ENCODE results near the gene SMURF1.
A peak's percentile ranks its signal among the peaks of the same experiment; 100 is the strongest.

The SMURF1 gene

GRCh38 chr7:99011341-99011705 lies 132.6 kb downstream of the SMURF1 start:
- Mint-ChIP-seq H3K4me1 (ENCODE audit: low read depth in 2 of 2) (peaks cover 0 to 2% of the 10 kb centered on the region in 2 donors), H3K27me3 (no peaks in the 10 kb centered on the region), H3K9me3 (no peaks in the 10 kb centered on the region), H3K27ac (no peak overlapping the region), H3K4me3 (no peak overlapping the region), H3K36me3 (ENCODE audit: insufficient read depth) (peaks cover 78% of the 10 kb centered on the region)
- DNase-seq (no peak), ATAC-seq (replicated peaks) (no peak)

GRCh38 chr7:99010281-99010680 lies 133.6 kb downstream of the SMURF1 start:
- Mint-ChIP-seq H3K27me3 (no peaks in the 10 kb centered on the region), H3K27ac (no peak overlapping the region), H3K4me3 (no peak overlapping the region), H3K36me3 (ENCODE audit: insufficient read depth) (peaks cover 80% of the 10 kb centered on the region), H3K9me3 (no peaks in the 10 kb centered on the region), H3K4me1 (ENCODE audit: low read depth in 2 of 2) (peaks cover 0 to 2% of the 10 kb centered on the region in 2 donors)
- DNase-seq (no peak), ATAC-seq (replicated peaks) (no peak)

DNA sequence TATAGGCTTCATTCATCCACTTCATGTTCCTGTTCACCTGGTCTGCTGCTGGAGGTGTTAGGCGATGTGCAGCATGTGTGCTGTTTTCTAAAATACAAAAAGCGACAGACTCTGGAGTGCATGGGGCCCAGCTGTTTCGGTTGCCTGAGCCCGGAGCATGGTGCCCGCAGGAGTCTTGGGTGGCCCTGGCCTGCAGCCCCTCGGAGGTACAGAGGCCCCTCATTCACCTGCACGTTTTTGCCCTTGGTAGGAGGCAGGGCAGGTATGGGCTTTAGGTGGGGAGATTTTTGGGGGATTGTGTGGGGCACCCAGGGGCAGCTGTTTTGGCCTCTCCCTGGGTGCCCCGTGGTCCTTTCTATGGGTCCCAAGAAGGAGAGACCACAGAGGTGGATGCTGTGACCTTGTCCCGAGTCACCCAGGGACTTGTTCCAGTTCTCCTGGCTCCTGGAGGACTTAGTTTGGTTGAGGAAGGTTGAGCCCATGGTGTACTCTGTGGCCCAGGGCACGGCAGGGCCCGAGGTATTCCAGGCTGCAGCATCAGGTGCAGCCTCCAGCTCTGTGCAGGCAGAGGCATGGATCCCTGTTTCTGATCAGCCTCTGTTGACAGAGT lies 134.9 kb downstream of the SMURF1 start:
- Mint-ChIP-seq H3K27me3 (no peaks in the 10 kb centered on the region), H3K4me1 (ENCODE audit: low read depth in 2 of 2) (peaks cover 0 to 2% of the 10 kb centered on the region in 2 donors), H3K36me3 (ENCODE audit: insufficient read depth) (peaks cover 82% of the 10 kb centered on the region), H3K27ac (peak overlapping the region in 1 of 2 donors; percentile 38), H3K4me3 (no peak overlapping the region), H3K9me3 (no peaks in the 10 kb centered on the region)
- DNase-seq (no peak), ATAC-seq (replicated peaks) (no peak)

DNA sequence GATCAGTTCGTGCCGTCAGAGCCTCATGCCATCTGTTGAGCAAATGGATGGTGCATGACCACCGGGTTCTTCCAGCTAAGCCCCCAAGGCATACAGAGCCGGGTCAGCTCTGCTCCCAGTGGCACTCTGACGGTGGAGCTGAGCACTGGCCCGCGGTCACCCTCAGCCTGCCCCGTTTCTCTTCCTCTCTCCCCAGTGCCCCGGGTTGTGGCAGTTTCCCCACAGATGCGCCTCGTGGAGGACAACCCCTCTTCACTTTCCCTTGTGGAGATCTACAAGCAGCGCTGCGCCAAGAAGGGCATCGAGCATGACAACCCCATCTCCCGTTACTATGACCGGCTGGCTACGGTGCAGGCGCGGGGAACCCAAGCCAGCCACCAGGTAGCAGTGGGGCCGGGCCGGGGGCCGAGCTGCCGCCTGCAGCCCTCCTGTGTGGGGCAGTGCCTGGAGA lies 135.7 kb downstream of the SMURF1 start:
- peaks cover 80% of the 10 kb centered on the region for H3K36me3 Mint-ChIP-seq (ENCODE audit: insufficient read depth)
- no peak for DNase-seq
- H3K9me3 Mint-ChIP-seq = no peaks in the 10 kb centered on the region
- no peaks in the 10 kb centered on the region for H3K27me3 Mint-ChIP-seq
- no peak overlapping the region for H3K4me3 Mint-ChIP-seq
- no peak overlapping the region for H3K27ac Mint-ChIP-seq
- ATAC-seq (replicated peaks) = no peak
- peaks cover 0 to 2% of the 10 kb centered on the region in 2 donors for H3K4me1 Mint-ChIP-seq (ENCODE audit: low read depth in 2 of 2)

DNA sequence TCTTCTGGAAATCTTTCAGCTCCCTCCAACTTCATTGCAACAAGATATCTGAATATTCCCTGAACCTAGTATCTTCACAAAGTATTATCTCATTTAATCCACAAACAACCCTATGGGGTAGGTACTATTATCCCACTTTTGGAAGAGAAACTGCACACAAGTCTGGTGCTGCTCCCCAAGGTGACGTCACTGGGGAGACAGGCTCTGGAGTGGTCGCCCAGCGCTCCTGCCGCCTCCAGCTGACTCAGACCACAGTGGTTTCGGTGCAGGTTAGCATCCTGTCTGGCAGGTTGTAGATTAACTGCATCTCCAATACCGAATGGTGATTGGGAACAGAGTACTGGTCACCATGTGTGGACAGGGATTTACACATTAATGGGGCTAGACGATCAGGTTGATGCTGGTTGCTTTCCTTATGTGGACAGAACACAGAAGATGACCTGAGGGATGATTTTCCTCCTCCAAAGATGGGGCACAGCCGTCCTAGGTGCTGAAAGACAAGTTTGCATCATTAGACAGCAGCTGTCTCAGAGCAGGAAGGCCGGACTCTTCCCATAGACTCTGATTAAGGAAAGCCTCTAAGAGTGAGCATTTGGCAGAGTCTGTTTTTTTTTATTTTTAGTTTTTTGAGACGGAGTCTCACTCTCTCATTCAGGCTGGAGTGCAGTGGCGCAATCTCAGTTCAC lies 137.0 kb downstream of the SMURF1 start:
- peaks cover 77% of the 10 kb centered on the region for H3K36me3 Mint-ChIP-seq (ENCODE audit: insufficient read depth)
- H3K27me3 Mint-ChIP-seq = no peaks in the 10 kb centered on the region
- no peak overlapping the region for H3K27ac Mint-ChIP-seq
- DNase-seq (no peak), ATAC-seq (replicated peaks) (no peak)
- H3K4me3 Mint-ChIP-seq = no peak overlapping the region
- H3K9me3 Mint-ChIP-seq = no peaks in the 10 kb centered on the region
- H3K4me1 Mint-ChIP-seq (ENCODE audit: low read depth in 2 of 2) = peaks cover 0 to 2% of the 10 kb centered on the region in 2 donors

- Mint-ChIP-seq H3K4me3 (no peak overlapping the region), H3K27me3 (no peaks in the 10 kb centered on the region), H3K4me1 (ENCODE audit: low read depth in 2 of 2) (peaks cover 2 to 3% of the 10 kb centered on the region in 2 donors), H3K36me3 (ENCODE audit: insufficient read depth) (peaks cover 77% of the 10 kb centered on the region), H3K27ac (peak overlapping the region in 1 of 2 donors; percentile 17), H3K9me3 (no peaks in the 10 kb centered on the region)
- ATAC-seq (replicated peaks) = no peak
- DNase-seq = no peak
These were observed 138.1 kb downstream of the SMURF1 start for GRCh38 chr7:99005776-99006175.

DNA sequence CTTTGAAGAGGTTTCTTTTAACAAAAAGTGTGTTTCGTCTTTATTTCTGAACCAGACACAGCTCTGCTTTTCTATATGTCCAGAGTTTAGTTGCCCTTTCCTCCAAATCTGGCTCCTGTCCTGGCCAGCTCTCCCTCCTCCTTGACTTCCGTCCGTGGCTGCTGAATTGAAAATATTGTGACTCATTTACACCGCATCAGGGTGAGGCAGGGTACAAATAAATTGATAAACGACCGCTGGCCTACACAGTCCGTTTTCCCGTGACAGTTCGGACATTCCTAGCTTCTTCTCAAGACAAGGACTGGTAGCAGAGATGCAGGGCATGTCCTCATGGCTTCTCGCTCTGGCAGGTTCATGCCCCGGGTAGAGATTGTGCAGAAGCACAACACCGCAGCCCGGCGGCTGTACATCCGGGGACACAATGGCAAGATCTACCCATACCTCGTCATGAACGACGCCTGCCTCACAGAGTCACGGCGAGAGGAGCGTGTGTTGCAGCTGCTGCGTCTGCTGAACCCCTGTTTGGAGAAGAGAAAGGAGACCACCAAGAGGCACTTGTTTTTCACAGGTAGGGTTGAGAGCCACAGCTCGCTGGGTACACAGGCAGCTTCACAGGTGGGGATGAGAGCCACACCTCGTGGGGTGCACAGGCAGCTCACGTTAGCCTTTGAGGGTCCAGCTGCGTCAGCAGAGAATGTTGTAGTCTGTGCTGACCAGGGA lies 139.0 kb downstream of the SMURF1 start:
- no peak for DNase-seq
- Mint-ChIP-seq H3K36me3 (ENCODE audit: insufficient read depth) (peaks cover 74% of the 10 kb centered on the region), H3K4me3 (no peak overlapping the region), H3K27me3 (no peaks in the 10 kb centered on the region), H3K4me1 (ENCODE audit: low read depth in 2 of 2) (peaks cover 0 to 3% of the 10 kb centered on the region in 2 donors), H3K9me3 (no peaks in the 10 kb centered on the region), H3K27ac (peak overlapping the region in 1 of 2 donors; percentile 52)
- no peak for ATAC-seq (replicated peaks)

DNA sequence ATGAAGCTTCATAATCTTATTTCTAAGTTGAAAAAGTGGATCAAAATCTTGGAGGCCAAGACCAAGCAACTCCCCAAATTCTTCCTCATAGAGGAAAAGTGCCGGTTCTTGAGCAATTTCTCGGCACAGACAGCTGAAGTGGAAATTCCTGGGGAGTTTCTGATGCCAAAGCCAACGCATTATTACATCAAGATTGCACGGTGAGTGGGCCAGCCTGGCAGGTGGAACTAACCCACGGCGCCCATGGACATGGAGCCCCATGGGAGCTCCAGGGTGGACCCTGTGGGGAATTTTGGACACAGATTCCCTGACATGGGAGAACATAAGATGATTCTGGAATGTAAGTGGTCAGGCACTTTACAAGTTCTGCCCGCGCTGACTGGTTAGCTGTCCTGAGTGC lies 139.7 kb downstream of the SMURF1 start:
- H3K4me3 Mint-ChIP-seq = no peak overlapping the region
- H3K27ac Mint-ChIP-seq = no peak overlapping the region
- ATAC-seq (replicated peaks) (no peak), DNase-seq (no peak)
- peaks cover 67% of the 10 kb centered on the region for H3K36me3 Mint-ChIP-seq (ENCODE audit: insufficient read depth)
- H3K4me1 Mint-ChIP-seq (ENCODE audit: low read depth in 2 of 2) = peaks cover 0 to 3% of the 10 kb centered on the region in 2 donors
- H3K27me3 Mint-ChIP-seq = no peaks in the 10 kb centered on the region
- H3K9me3 Mint-ChIP-seq = no peaks in the 10 kb centered on the region

DNA sequence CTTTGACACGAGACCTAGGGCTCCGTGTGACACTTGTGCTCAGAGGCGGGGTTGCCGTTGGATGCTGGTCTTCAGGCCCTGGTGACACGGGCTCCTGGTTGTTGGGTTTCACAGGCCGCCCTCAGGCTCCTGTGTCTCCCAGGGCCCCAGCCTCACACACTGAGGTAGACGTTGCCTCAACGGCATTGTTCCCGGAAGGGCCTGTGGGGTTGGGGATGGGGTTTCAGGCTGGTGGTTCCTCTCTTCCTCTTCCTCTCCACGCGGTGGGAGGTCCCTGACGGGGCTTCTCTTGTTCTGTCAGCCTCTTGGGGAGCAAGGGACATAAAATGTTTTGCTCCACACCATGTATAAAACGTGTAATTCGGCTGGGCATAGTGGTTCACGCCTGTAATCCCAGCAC lies 140.5 kb downstream of the SMURF1 start:
- no peaks in the 10 kb centered on the region for H3K9me3 Mint-ChIP-seq
- peaks cover 0 to 3% of the 10 kb centered on the region in 2 donors for H3K4me1 Mint-ChIP-seq (ENCODE audit: low read depth in 2 of 2)
- DNase-seq = no peak
- no peak for ATAC-seq (replicated peaks)
- no peak overlapping the region for H3K27ac Mint-ChIP-seq
- H3K36me3 Mint-ChIP-seq (ENCODE audit: insufficient read depth) = peaks cover 61% of the 10 kb centered on the region
- no peaks in the 10 kb centered on the region for H3K27me3 Mint-ChIP-seq
- no peak overlapping the region for H3K4me3 Mint-ChIP-seq

DNA sequence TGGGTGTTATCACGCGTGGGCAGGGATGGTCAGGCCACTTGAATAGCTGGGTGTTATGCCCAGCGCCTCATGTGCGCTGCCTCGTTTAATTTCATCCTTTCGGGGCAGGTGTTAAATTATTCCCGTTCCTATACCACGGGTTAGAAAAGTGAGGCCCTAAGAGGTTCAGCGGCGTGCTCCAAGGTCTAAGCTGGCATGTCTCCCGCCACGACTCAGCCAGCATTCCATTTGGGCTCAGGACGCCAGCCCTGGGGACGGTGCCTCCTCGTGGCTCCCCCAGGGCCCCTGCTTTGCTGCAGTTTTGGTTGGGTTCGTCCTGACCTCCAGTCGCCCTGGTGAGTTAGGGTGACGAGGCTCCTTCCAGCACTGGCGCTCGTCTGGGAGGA lies 141.1 kb downstream of the SMURF1 start:
- Mint-ChIP-seq H3K36me3 (ENCODE audit: insufficient read depth) (peaks cover 55% of the 10 kb centered on the region), H3K27ac (peak overlapping the region in 1 of 2 donors; percentile 44), H3K4me3 (no peak overlapping the region), H3K27me3 (no peaks in the 10 kb centered on the region), H3K4me1 (ENCODE audit: low read depth in 2 of 2) (peaks cover 0 to 3% of the 10 kb centered on the region in 2 donors), H3K9me3 (no peaks in the 10 kb centered on the region)
- ATAC-seq (replicated peaks) = no peak
- no peak for DNase-seq

DNA sequence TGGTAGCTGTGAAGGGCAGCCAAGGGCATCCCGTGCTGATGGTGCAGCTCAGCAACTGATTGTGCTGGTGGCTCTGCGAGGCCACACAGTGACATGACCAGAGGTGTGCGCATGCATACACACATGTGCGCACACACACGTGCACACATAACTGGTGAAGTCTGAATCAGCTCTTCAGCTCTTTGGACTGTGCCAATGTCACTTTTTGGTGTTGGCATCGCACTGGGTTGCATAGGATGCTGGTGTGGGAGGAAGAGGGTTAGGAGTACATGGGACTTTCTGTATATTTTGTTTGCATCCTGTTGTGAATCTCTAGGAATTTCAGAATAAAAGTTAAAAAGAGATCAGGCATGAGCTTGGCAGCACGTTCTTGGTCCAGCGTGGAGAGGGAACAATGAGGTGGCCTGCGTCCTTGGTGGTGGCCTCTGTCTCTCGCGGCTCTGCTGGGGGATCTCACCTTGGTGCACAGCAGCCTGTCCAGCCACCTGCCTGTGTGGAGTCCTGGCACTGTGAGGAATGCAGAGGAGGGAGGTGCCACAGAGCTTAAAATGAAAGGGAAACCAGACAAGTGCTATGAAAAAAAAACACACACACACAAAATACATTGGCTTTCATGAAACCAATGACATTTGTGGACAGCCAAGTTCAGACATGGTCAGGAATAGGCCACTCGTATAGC lies 141.6 kb downstream of the SMURF1 start:
- Mint-ChIP-seq H3K9me3 (no peaks in the 10 kb centered on the region), H3K27me3 (no peaks in the 10 kb centered on the region), H3K27ac (peak overlapping the region in 1 of 2 donors; percentile 44), H3K4me3 (no peak overlapping the region), H3K4me1 (ENCODE audit: low read depth in 2 of 2) (peaks cover 0 to 3% of the 10 kb centered on the region in 2 donors), H3K36me3 (ENCODE audit: insufficient read depth) (peaks cover 52% of the 10 kb centered on the region)
- DNase-seq (no peak), ATAC-seq (replicated peaks) (no peak)

- ATAC-seq (replicated peaks) (no peak), DNase-seq (no peak)
- no peaks in the 10 kb centered on the region for H3K27me3 Mint-ChIP-seq
- peaks cover 0 to 3% of the 10 kb centered on the region in 2 donors for H3K4me1 Mint-ChIP-seq (ENCODE audit: low read depth in 2 of 2)
- H3K9me3 Mint-ChIP-seq = no peaks in the 10 kb centered on the region
- H3K27ac Mint-ChIP-seq = peak overlapping the region in 1 of 2 donors; percentile 23
- no peak overlapping the region for H3K4me3 Mint-ChIP-seq
- H3K36me3 Mint-ChIP-seq (ENCODE audit: insufficient read depth) = peaks cover 48% of the 10 kb centered on the region
These were observed 142.3 kb downstream of the SMURF1 start for GRCh38 chr7:99001482-99002147.

DNA sequence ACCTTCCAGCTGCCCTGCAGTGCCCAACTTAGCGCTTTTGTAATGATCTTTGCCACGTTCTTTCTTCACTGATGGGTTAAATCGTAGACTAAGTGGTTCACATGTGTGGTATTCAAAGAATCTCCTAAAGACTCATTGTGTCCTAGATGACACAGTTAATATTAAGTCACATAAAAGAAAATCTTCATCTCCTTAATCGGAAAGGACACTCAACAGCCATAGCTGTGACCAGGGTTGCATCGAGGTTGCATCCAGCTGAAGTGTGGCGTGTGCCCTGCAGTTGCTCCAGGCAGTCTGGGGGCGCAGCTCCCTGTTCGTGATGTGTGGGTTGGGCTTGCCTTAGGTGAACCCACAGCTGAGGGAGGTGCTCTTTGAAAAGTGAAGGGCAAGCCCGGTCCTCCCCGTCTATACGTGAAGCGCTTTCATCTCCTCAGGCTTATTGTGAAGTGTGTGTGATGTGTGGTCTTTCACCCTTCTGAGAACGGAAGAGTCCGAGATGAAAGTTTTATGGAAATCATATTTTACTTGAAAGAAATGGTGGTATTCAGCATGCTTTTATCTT lies 142.9 kb downstream of the SMURF1 start:
- Mint-ChIP-seq H3K9me3 (no peaks in the 10 kb centered on the region), H3K27me3 (no peaks in the 10 kb centered on the region), H3K36me3 (ENCODE audit: insufficient read depth) (peaks cover 47% of the 10 kb centered on the region), H3K4me1 (ENCODE audit: low read depth in 2 of 2) (peaks cover 0 to 3% of the 10 kb centered on the region in 2 donors), H3K4me3 (no peak overlapping the region), H3K27ac (peak overlapping the region in 1 of 2 donors; percentile 68)
- no peak for ATAC-seq (replicated peaks)
- DNase-seq = no peak
